Renal pelvis (tissue), 4 donors: ENCODE data around the gene CFAP68. TPM values are rescaled to one million over a fixed set of nuclear protein-coding genes. Genes with fewer than 3 reads are reported as not detected.
A peak's percentile ranks its signal among the peaks of the same experiment; 100 is the strongest.
"Not testable (repeated sequence)": the region's sequence is repeated elsewhere in the genome, so short reads cannot be mapped to it uniquely, and the experiment has no call there.

Experiments
- DNase-seq: peaks from one replicate; pipeline ENCODE4 v3.0.0-alpha.2; 2013
- polyA plus RNA-seq, 3 donors: library from polyadenylated mRNA; unstranded; fragments of 120-200 nt; gene quantifications; one replicate each; pipeline ENCODE4 v1.2.1, GENCODE V29; 2013; ENCODE audit not compliant: insufficient read length in 3 of 3

Gene CFAP68
- polyA plus RNA-seq, 3 donors, result 41.1 to 48.6 (median 43.5) TPM

GRCh38 chr11:111913031-111913861 is 33.9 kb downstream of the CFAP68 start:
- DNase-seq, result no peak

- DNase-seq, result peak; percentile 68
These were observed 34.7 kb downstream of the CFAP68 start for GRCh38 chr11:111913997-111914396.

GRCh38 chr11:111916768-111917167 is 37.4 kb downstream of the CFAP68 start:
- no peak for DNase-seq

DNA sequence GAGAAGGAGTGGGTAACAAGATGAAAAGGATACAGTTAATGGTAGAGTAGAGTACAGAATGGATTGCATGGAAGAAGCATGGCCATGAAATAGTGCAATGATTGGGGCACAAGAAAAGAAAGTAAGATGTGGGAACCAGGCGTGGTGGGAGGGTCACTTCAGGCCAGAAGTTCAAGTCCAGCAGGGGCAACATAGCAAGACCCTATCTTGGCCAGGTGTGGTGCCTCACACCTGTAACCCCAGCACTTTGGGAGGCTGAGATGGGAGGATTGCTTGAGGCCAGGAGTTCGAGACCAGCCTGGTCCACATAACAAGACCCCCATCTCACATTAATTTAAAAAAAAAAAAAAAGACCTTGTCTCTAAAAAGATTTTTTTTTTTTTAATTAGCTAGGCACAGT is 38.0 kb downstream of the CFAP68 start:
- no peak for DNase-seq

DNA sequence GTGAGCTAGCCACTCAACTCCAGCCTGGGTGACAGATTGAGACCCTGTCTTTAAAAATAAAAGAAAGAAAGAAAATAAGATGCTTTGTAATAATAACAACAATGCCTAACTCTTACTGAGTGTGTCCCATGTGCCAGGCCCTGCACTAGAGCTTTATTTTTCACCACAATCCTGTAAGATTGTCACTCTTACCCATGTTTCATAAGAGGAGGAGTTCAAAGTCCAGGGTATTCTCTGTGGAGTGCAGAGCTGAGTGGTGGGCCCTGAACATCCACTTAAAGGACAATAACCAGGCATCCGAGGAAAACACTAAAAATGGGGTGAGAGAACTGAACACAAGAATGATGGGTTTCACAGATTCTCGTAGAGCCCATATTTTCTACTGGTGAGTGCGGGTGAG is 38.4 kb downstream of the CFAP68 start:
- DNase-seq, result no peak

DNA sequence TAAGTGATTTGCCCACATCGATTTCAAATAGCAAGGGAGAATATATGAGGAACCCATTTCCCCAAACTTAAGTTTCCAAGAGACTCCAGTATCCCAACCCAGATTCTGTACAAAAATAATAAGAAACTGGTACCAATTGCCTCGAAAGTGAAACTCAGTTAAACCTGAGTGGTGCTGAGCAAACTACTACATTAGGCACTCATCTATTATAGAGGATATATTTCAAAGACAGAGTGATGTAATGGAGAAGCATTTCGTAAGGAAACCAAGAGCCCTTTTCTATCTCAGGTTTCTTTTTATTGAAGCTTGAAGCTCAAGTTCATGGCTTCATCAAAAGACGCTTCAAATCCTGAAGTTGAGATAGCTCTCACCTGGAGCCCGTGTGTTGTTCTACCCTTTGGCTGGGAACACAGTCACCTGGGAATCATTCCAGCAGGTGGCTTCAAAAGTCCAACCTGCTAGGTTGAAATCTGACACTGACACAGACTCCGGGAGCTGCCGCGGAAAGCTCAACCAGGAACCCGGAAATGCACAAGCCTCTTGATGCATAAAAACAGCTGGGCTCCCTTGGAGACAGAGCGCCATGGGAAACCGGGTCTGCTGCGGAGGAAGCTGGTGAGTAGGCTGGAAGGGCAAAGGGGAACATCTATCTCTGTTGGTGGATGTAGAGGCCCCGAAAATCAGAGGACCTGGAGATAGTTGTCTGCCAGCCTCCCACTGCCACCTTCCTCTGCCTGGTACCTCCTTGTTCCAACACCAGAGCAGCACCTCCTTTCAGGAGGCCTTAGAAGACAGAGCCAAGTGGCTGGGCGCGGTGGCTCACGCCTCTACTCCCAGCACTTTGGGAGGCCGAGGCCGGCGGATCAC is 39.3 kb downstream of the CFAP68 start, which contains the start of gene C11orf52:
Gene C11orf52, plus strand, starts transcription at position 524 of the 867 bp plus-strand sequence. Its CDS starts 60 bp downstream, at position 584.
- peak; percentile 93 for DNase-seq

DNA sequence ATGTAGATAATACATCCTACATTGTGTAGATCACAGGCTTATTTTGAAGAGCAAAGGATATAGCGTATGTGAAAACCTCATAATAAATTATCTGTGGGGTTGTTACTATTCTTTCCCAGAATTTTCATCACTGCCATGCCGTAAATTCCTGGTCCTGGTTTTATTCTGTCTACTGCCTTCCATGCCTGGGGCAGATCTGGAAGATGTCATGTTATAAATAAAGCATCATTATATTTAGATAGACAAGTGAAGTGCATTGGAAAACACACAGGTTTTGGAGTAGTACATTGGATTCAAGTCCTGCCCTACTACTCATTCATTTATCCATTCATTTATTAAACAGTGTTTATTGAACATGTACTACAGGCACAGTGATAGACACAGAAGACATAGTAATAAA is 41.6 kb downstream of the CFAP68 start:
- no peak for DNase-seq

GRCh38 chr11:111921541-111922230 is 42.3 kb downstream of the CFAP68 start:
- no peak for DNase-seq

DNA sequence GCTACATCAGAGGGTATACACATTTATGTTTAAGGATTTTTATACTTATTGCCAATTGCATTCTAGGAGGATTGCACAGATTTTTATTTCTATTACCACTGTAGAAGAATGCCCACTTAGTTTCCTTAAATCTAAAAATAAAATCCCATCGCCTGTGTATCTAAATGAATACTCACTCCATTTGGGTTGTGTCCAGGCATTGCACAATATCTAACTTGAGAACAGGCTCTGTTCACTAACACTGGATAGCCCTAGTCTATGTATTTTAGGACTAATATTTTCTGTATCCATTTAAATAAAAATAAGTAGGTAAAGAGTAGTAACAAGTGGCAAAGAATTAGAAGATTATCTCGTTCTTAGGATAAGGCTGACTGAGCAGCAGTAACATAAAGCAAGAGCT is 43.5 kb downstream of the CFAP68 start:
- DNase-seq, result no peak

GRCh38 chr11:111923351-111923788 is 44.0 kb downstream of the CFAP68 start:
- no peak for DNase-seq

DNA sequence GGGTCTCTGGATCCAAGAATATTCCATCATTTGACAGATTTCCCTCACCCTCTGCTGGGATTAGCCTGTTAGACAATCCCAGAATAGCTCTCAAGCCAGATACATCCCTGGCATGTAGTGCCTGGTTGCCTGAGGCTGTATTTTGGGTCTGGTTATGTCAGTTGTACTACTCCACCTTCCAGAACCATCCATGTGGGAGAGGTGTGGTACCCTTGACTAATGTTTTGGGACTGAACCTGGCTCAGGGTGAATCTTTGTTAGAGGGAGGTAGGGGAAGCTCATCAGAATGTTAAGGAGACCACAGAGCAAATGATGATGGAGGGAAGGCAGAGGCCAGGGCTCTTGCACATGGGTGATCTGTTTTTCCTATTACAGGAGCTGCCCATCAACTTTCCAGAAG is 44.6 kb downstream of the CFAP68 start:
- DNase-seq, result no peak

DNA sequence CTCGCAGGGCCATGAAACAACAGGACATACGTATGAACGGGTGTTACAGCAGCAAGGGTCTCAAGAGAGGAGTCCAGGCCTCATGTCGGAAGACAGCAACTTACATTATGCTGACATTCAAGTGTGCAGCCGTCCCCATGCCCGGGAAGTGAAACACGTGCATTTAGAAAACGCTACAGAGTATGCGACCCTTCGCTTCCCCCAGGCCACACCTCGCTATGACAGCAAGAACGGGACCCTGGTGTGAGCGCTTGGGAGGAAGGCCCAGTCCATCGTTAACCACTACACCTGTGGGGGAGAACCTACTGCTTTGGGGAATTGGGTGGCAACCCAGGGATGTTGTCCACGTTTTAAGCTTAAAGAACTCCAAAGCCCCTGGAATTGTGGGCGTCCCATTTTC is 46.6 kb downstream of the CFAP68 start:
- no peak for DNase-seq

GRCh38 chr11:111926505-111927391 is 47.4 kb downstream of the CFAP68 start:
- peak; percentile 97 for DNase-seq

- DNase-seq, result no peak
These were observed 51.1 kb downstream of the CFAP68 start for GRCh38 chr11:111930472-111930871.

DNA sequence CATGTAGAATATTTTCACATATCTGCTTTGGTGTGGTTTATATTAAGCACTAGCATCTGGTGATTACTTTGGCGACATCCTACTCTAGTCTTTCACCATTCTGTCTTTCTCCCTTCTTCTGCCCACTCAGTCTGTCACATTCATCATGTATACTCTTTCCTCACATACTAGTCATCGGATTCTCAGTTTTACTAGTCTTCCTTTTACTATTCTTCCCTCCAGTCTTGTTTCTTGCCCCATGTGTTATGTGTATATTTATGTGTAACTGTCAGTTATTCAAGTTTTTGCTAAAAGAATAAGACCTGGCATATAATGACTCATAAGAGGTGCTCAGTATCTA is 53.2 kb downstream of the CFAP68 start:
- DNase-seq, result no peak

DNA sequence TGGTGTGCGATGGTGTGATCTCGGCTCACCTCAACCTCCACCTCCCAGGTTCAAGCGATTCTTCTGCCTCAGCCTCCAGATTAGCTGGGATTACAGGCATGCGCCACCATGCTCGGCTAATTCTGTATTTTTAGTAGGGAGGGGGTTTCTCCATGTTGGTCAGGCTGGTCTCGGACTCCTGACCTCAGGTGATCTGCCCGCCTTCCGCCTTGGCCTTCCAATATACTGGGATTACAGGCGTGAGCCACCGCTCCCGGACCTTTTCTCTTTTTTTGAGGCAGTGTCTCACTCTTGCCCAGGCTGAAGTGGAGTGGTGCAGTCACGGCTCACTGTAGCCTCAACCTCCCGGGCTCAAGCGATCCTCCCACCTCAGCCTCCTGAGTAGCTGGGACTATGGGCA is 53.8 kb downstream of the CFAP68 start:
- DNase-seq, result not testable (repeated sequence)

DNA sequence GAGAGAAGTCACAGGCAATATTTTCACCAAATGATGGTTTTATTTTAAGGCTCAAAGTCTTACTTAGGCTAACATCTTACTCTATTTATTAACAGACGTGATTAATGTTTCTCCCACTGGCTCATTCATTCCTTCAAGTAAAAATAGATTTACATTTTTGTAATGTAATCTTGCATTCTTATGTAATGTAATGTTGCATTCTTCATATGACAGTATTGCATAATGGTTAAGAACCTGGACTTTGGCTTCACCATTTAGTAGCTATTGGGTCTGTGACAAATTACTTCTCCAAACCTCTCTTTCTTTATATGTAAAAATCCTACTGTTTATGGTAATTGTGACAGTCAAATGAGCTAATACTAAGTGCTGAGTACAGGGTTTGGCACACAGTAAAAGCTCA is 54.5 kb downstream of the CFAP68 start:
- DNase-seq, result no peak

DNA sequence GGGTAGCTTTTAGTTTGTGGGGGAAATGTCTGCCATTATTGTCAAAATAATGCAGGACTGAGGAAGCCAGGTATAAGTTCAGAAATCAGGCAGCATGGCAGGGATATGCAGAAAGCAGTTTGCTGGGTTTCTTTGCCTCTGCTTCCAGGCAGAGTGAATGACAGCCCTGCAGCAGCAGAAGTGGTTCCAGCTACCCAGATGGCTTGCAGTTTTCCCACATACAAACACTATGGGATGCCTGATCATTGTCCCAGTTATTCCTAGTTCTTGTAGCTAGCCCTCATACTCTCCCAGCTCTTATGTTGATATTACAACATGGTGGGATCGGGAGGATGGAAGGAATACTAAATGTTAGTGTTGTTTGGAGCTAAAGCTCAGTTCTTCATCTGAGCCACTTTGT is 55.0 kb downstream of the CFAP68 start:
- DNase-seq, result no peak
